DND-41 (cell line): ENCODE measurements around the gene PRG2.

Experiments
- ATAC-seq: fragments of 200-7000 bp; cut with Tn5 transposase; 3 replicates; pipeline ENCODE4 v1.9.1; 2021; ENCODE audit warnings: low read depth; ENCODE audit not compliant: insufficient read depth
- DNase-seq: peaks from one replicate; pipeline ENCODE4 v3.0.0-alpha.2; 2020
- H2AFZ ChIP-seq: 2 replicates; pipeline ENCODE4 v1.6.0; 2012; ENCODE audit warnings: low read depth, low read length
- H3K27ac ChIP-seq: 2 replicates; pipeline ENCODE4 v1.5.1; 2012; ENCODE audit warnings: low read length, inconsistent platforms
- H3K27me3 ChIP-seq: fragments of 200-600 bp; sonication (generic); 2 replicates; pipeline ENCODE4 v1.6.0; 2012; ENCODE audit warnings: low read length, mild to moderate bottlenecking, inconsistent platforms; ENCODE audit not compliant: insufficient read depth, poor library complexity
- H3K36me3 ChIP-seq: 2 replicates; pipeline ENCODE4 v1.5.1; 2012; ENCODE audit warnings: low read length, inconsistent platforms; ENCODE audit not compliant: insufficient read depth
- H3K4me1 ChIP-seq: 2 replicates; pipeline ENCODE4 v1.5.1; 2012; ENCODE audit warnings: mild to moderate bottlenecking, low read length; ENCODE audit not compliant: insufficient read depth
- H3K4me2 ChIP-seq: 2 replicates; pipeline ENCODE4 v1.6.0; 2012; ENCODE audit warnings: mild to moderate bottlenecking, moderate library complexity, low read length, inconsistent platforms; ENCODE audit not compliant: insufficient read depth
- H3K4me3 ChIP-seq, 2 experiments: fragments of 200-600 bp in 1 of 2; shearing (Covaris generic) in 1 of 2; 2 replicates each; pipeline ENCODE4 v1.5.1; 2012 to 2016; ENCODE audit warnings: inconsistent platforms in 2 of 2, low read length in 2 of 2, mild to moderate bottlenecking in 2 of 2, low read depth in 1 of 2, moderate library complexity in 1 of 2
- H3K79me2 ChIP-seq: 2 replicates; pipeline ENCODE4 v1.6.0; 2012; ENCODE audit warnings: low read length, inconsistent platforms; ENCODE audit not compliant: insufficient read depth
- H3K9ac ChIP-seq: 2 replicates; pipeline ENCODE4 v1.6.0; 2012; ENCODE audit warnings: low read depth, mild to moderate bottlenecking, inconsistent platforms, low read length, moderate library complexity
- H3K9me3 ChIP-seq: 2 replicates; pipeline ENCODE4 v1.5.1; 2012; ENCODE audit warnings: low read length, moderate library complexity, mild to moderate bottlenecking, inconsistent platforms; ENCODE audit not compliant: insufficient read depth, severe bottlenecking
- H4K20me1 ChIP-seq: 2 replicates; pipeline ENCODE4 v1.6.0; 2012; ENCODE audit warnings: low read length; ENCODE audit not compliant: insufficient read depth
- EZH2 ChIP-seq: IDR thresholded peaks from 3 replicates; pipeline ENCODE4 v1.6.1; 2012; ENCODE audit warnings: borderline replicate concordance, low read depth, mild to moderate bottlenecking, moderate library complexity, low read length, inconsistent platforms; ENCODE audit not compliant: severe bottlenecking
- TF ChIP-seq, protein P1 (sequence below): IDR thresholded peaks from 2 replicates; pipeline ENCODE4 v1.5.1; 2012; ENCODE audit warnings: borderline replicate concordance, low read length, moderate library complexity, mild to moderate bottlenecking; ENCODE audit not compliant: poor library complexity, severe bottlenecking; ENCODE audit errors: extremely low read depth

PRG2 gene

DNA sequence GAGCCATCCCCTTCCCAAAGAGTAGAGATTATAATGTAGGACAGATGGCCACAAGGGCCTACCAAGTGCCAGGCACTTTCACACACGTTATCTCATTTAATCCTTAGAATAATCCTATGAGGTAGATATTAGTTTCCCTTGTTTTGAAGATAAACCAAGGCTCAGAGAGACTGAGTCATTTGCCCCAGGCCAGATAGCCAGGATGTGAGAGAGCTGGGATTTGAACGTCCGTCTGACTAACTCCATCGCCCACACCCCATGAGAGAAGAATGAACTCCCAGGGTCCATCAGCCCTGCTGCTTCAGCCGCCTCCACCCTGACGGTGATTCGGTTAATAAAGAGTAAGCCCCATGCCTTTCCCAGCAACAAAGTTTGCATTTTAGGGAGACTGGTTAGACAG lies 20.2 kb downstream of the PRG2 start:
- ATAC-seq (no peak), DNase-seq (no peak)
- Histone ChIP-seq H3K27me3 (no peaks in the 10 kb centered on the region), H3K27ac (no peak overlapping the region), H4K20me1 (no peaks in the 10 kb centered on the region), H3K9ac (no peak overlapping the region), H3K79me2 (no peaks in the 10 kb centered on the region), H3K36me3 (no peaks in the 10 kb centered on the region), H3K4me3 (no peak overlapping the region), H3K4me2 (no peak overlapping the region), H3K4me1 (no peaks in the 10 kb centered on the region), H2AFZ (no peak overlapping the region), H3K9me3 (no peaks in the 10 kb centered on the region)
- no peak for TF ChIP-seq EZH2
- TF ChIP-seq, protein P1, sequence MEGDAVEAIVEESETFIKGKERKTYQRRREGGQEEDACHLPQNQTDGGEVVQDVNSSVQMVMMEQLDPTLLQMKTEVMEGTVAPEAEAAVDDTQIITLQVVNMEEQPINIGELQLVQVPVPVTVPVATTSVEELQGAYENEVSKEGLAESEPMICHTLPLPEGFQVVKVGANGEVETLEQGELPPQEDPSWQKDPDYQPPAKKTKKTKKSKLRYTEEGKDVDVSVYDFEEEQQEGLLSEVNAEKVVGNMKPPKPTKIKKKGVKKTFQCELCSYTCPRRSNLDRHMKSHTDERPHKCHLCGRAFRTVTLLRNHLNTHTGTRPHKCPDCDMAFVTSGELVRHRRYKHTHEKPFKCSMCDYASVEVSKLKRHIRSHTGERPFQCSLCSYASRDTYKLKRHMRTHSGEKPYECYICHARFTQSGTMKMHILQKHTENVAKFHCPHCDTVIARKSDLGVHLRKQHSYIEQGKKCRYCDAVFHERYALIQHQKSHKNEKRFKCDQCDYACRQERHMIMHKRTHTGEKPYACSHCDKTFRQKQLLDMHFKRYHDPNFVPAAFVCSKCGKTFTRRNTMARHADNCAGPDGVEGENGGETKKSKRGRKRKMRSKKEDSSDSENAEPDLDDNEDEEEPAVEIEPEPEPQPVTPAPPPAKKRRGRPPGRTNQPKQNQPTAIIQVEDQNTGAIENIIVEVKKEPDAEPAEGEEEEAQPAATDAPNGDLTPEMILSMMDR: no peak

DNA sequence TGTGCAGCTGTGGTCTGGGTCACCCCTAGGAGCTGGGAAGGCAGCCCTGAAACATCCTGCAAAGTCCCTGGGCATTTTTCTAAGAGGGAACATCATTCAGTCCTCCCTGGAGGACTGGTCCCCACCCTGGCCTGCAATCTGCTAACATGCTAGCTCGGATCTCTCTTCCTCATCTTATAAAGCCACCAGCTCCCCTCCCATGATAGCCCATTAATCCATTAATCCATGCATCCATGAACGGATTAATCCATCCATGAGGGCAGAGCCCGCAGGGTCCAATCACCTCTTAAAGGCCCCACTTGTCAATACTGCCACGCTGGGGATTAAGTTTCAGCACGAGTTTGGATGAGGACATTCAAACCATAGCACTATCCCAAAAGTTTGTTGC lies 21.6 kb downstream of the PRG2 start:
- Histone ChIP-seq H3K27me3 (no peaks in the 10 kb centered on the region), H3K4me2 (no peak overlapping the region), H3K4me3 (no peak overlapping the region), H4K20me1 (no peaks in the 10 kb centered on the region), H3K27ac (no peak overlapping the region), H3K9ac (no peak overlapping the region), H3K9me3 (no peaks in the 10 kb centered on the region), H2AFZ (no peak overlapping the region), H3K36me3 (no peaks in the 10 kb centered on the region), H3K4me1 (no peaks in the 10 kb centered on the region), H3K79me2 (no peaks in the 10 kb centered on the region)
- ATAC-seq (no peak), DNase-seq (no peak)
- TF ChIP-seq, protein P1: no peak
- TF ChIP-seq EZH2: no peak

DNA sequence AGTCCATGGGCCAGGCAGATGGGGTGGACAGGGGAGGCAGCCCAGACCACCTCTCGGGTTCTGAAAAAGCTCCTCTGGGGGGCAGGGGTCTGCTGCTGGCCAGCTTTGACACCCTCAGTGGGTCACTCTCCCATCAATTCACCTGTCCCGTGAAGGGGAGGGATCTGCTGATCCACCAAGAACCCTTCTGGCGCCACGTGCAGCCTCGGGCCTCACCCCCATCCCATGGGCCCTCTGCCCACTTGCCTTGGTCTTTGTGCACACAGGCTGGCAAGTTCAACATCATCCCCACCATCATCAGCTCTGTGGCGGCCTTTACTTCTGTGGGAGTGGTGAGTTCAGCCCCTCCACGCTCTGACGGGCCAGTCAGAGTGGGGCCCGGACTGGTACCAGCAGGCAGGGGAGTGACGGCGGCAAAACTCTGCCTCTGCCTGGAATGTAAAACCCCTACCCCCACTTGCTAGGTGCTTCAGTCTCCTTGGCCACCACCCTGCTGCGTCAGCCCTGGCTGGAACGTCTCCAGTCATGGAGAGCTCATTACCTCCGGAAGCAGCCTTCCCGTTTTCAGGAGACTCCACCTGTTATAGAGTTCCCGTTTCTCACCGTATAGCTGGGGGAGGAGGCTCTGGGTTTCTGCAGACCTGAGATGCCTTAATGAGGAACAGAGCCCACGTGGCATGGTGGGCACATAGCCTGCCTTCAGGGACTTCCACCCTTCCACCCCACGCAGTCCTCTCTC lies 22.2 kb downstream of the PRG2 start:
- no peaks in the 10 kb centered on the region for H3K9me3 ChIP-seq
- H3K4me2 ChIP-seq: no peak overlapping the region
- H3K27ac ChIP-seq: no peak overlapping the region
- H3K79me2 ChIP-seq: no peaks in the 10 kb centered on the region
- H2AFZ ChIP-seq: no peak overlapping the region
- H3K4me1 ChIP-seq: no peaks in the 10 kb centered on the region
- no peaks in the 10 kb centered on the region for H3K27me3 ChIP-seq
- ATAC-seq (no peak), DNase-seq (no peak)
- no peak overlapping the region for H3K4me3 ChIP-seq
- H3K9ac ChIP-seq: no peak overlapping the region
- H4K20me1 ChIP-seq: no peaks in the 10 kb centered on the region
- TF ChIP-seq, protein P1: no peak
- TF ChIP-seq EZH2: no peak
- H3K36me3 ChIP-seq: no peaks in the 10 kb centered on the region
